ENCODE results near the gene HLF. TPM values are rescaled to one million over a fixed set of nuclear protein-coding genes. Genes with fewer than 3 reads are reported as not detected.

The HLF gene
- total and polyA plus RNA-seq, 2 donors (not counting 3 experiments of a cell fraction or from before 2014, with no cell fraction given) = not detected

DNA sequence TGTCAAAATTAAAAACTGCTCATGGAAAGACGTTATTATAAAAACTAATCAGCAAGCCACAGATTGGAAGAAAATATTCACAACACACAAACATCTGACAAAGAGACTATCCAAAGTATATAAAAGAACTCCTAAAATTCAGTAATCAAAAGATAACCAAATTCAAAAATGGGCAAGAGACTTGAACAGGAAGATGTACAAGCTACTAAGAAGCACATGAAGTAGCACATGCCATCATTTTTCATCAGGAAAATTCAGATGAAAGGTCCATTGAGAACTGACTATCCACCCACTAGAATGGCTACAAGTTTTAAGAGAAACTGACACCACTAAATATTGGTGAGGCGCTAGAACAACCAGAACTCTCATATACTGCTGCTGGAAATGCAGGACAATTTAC is 3.4 kb upstream of the HLF start:
- Histone ChIP-seq H3K4me2 (ENCODE audit: insufficient read depth, low read length) (no peak overlapping the region), H3K9ac (replicated peaks; ENCODE audit: extremely low read depth, insufficient read depth, low read length) (no peak overlapping the region), H2AFZ (ENCODE audit: low read depth, low read length) (no peak overlapping the region), H3K27me3 (ENCODE audit: control insufficient read depth in 2 of 2, insufficient read depth in 2 of 2, low read length in 2 of 2) (peaks cover 33 to 47% of the 10 kb centered on the region in 2 experiments), H3K4me1 (ENCODE audit: control insufficient read depth, extremely low read depth, insufficient read depth, low read length) (peaks cover 2% of the 10 kb centered on the region), H4K20me1 (replicated peaks; ENCODE audit: control insufficient read depth, extremely low read depth, insufficient read depth, low read length) (no peaks in the 10 kb centered on the region), H3K9me1 (replicated peaks; ENCODE audit: control insufficient read depth, extremely low read depth, insufficient read depth, low read length) (no peaks in the 10 kb centered on the region), H3K79me2 (ENCODE audit: control insufficient read depth, insufficient read depth, low read length) (no peaks in the 10 kb centered on the region), H3K9me3 (replicated peaks; ENCODE audit: control insufficient read depth, insufficient read depth, low read length) (no peaks in the 10 kb centered on the region), H3K4me3 (replicated peaks in 1 of 3; ENCODE audit: insufficient read depth in 1 of 3, low read depth in 1 of 3, low read length in 3 of 3) (no peak overlapping the region), H3K36me3 (ENCODE audit: control insufficient read depth in 2 of 2, extremely low read depth in 1 of 2, insufficient read depth in 2 of 2, low read length in 2 of 2) (no peaks in the 10 kb centered on the region), H3K27ac (ENCODE audit: insufficient read depth, low read depth, low read length) (no peak overlapping the region)
- CTCF ChIA-PET = no interaction called here
- POLR2A ChIA-PET = no interaction called here
- dilution Hi-C loops (cut with MboI; ENCODE audit: extremely low pct_ligation_motif_present, low sequenced_read_pairs) (no loop called here), intact Hi-C loops (cut with micrococcal nuclease) (loop anchor here (5.0 kb wide), 1 partner anchor 84 kb away; no protein-coding TSS in a partner anchor)
- TF ChIP-seq POLR2AphosphoS5 (IDR thresholded peaks at IDR 0.05; ENCODE audit: insufficient read depth, low read depth, low read length) = no peak
- DNase-seq (ENCODE audit: low read depth, low spot score) (no peak), FAIRE-seq (no peak)
- no TSS peak for BruUV-seq (replicated peaks)

DNA sequence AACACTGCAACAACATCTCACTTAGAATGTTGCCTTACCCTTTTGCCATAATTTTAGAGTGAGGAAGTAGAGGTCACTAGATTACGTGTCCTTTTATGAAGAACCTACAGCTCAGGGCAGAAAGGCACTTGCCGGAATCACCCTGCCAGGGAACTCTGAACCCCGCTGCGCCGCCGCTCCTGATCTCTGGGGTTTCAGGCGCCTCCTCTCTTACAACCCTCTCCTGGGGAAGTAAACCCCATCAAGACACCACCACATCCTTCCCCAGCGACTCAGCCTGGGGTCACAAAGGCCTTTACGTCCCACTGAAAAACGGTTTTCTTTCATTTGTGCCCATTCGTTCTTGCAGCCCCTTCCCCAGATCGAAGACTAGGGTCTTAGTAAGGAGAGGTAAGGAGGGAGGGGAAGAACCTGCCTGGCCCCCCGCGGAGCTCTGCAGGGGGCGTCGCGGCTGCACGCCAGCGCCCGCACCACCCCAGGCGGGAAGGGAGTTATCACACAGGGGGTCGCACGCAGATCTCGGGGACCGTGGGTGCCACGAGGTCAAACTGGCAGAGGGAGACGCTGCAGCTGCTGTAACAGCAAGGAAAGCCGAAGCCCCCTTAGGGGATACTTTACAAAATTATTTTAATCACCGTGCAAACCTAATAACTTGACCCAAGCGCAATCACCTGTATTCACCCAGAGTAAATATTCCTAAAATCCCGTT is 1.0 kb upstream of the HLF start:
- Histone ChIP-seq H3K9me3 (replicated peaks; ENCODE audit: control insufficient read depth, insufficient read depth, low read length) (no peaks in the 10 kb centered on the region), H3K27me3 (ENCODE audit: control insufficient read depth in 2 of 2, insufficient read depth in 2 of 2, low read length in 2 of 2) (peaks cover 47 to 72% of the 10 kb centered on the region in 2 experiments), H3K36me3 (ENCODE audit: control insufficient read depth in 2 of 2, extremely low read depth in 1 of 2, insufficient read depth in 2 of 2, low read length in 2 of 2) (no peaks in the 10 kb centered on the region), H3K4me1 (ENCODE audit: control insufficient read depth, extremely low read depth, insufficient read depth, low read length) (peaks cover 2% of the 10 kb centered on the region), H3K27ac (ENCODE audit: insufficient read depth, low read depth, low read length) (no peak overlapping the region), H3K4me3 (replicated peaks in 1 of 3; ENCODE audit: insufficient read depth in 1 of 3, low read depth in 1 of 3, low read length in 3 of 3) (no peak overlapping the region), H3K79me2 (ENCODE audit: control insufficient read depth, insufficient read depth, low read length) (no peaks in the 10 kb centered on the region), H4K20me1 (replicated peaks; ENCODE audit: control insufficient read depth, extremely low read depth, insufficient read depth, low read length) (no peaks in the 10 kb centered on the region), H2AFZ (ENCODE audit: low read depth, low read length) (no peak overlapping the region), H3K9ac (replicated peaks; ENCODE audit: extremely low read depth, insufficient read depth, low read length) (no peak overlapping the region), H3K9me1 (replicated peaks; ENCODE audit: control insufficient read depth, extremely low read depth, insufficient read depth, low read length) (no peaks in the 10 kb centered on the region), H3K4me2 (ENCODE audit: insufficient read depth, low read length) (no peak overlapping the region)
- TF ChIP-seq MYC (IDR thresholded peaks at IDR 0.05; ENCODE audit: low read depth, low read length) = no peak
- TF ChIP-seq GATA2 (IDR thresholded peaks at IDR 0.05; ENCODE audit: insufficient read depth, insufficient read length, low read depth, low read length) = no peak
- TF ChIP-seq JUN (IDR thresholded peaks at IDR 0.05; ENCODE audit: borderline replicate concordance, insufficient read depth, insufficient read length, low read depth) = no peak
- no peak for TF ChIP-seq POLR2A (IDR thresholded peaks at IDR 0.05; ENCODE audit: low read depth, low read length)
- peak; percentile 57 for TF ChIP-seq EZH2 (IDR thresholded peaks at IDR 0.05; ENCODE audit: borderline replicate concordance, low read depth, low read length, severe bottlenecking)
- TF ChIP-seq, protein P1, sequence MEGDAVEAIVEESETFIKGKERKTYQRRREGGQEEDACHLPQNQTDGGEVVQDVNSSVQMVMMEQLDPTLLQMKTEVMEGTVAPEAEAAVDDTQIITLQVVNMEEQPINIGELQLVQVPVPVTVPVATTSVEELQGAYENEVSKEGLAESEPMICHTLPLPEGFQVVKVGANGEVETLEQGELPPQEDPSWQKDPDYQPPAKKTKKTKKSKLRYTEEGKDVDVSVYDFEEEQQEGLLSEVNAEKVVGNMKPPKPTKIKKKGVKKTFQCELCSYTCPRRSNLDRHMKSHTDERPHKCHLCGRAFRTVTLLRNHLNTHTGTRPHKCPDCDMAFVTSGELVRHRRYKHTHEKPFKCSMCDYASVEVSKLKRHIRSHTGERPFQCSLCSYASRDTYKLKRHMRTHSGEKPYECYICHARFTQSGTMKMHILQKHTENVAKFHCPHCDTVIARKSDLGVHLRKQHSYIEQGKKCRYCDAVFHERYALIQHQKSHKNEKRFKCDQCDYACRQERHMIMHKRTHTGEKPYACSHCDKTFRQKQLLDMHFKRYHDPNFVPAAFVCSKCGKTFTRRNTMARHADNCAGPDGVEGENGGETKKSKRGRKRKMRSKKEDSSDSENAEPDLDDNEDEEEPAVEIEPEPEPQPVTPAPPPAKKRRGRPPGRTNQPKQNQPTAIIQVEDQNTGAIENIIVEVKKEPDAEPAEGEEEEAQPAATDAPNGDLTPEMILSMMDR (IDR thresholded peaks at IDR 0.05; ENCODE audit: extremely low read depth in 1 of 2, insufficient read depth in 1 of 2, low read depth in 1 of 2, low read length in 2 of 2) = no peak
- no peak for TF ChIP-seq FOS (IDR thresholded peaks at IDR 0.05; ENCODE audit: borderline replicate concordance, insufficient read depth, low read length)
- TF ChIP-seq, protein P2, sequence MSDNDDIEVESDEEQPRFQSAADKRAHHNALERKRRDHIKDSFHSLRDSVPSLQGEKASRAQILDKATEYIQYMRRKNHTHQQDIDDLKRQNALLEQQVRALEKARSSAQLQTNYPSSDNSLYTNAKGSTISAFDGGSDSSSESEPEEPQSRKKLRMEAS (IDR thresholded peaks at IDR 0.05; ENCODE audit: insufficient read depth, insufficient read length) = no peak
- BruUV-seq (replicated peaks) = no TSS peak
- ChIA-PET CTCF (interaction anchor here (0.7 to 0.8 kb wide), 2 partner anchors 18 to 909 kb away, joined by 3 to 4 read pairs; no protein-coding TSS in a partner anchor), POLR2A (no interaction called here)
- no peak for FAIRE-seq
- DNase-seq (ENCODE audit: low read depth, low spot score) = no peak
- intact Hi-C loops (cut with micrococcal nuclease) = loop anchor here (1.0 to 5.0 kb wide), 2 partner anchors 25 to 86 kb away; no protein-coding TSS in a partner anchor
- dilution Hi-C loops (cut with MboI; ENCODE audit: extremely low pct_ligation_motif_present, low sequenced_read_pairs) = no loop called here

Data from endothelial cell of umbilical vein (primary cell).